Measurements from ENCODE around the gene CDC25C.
A peak's percentile ranks its signal among the peaks of the same experiment; 100 is the strongest.

The CDC25C gene

DNA sequence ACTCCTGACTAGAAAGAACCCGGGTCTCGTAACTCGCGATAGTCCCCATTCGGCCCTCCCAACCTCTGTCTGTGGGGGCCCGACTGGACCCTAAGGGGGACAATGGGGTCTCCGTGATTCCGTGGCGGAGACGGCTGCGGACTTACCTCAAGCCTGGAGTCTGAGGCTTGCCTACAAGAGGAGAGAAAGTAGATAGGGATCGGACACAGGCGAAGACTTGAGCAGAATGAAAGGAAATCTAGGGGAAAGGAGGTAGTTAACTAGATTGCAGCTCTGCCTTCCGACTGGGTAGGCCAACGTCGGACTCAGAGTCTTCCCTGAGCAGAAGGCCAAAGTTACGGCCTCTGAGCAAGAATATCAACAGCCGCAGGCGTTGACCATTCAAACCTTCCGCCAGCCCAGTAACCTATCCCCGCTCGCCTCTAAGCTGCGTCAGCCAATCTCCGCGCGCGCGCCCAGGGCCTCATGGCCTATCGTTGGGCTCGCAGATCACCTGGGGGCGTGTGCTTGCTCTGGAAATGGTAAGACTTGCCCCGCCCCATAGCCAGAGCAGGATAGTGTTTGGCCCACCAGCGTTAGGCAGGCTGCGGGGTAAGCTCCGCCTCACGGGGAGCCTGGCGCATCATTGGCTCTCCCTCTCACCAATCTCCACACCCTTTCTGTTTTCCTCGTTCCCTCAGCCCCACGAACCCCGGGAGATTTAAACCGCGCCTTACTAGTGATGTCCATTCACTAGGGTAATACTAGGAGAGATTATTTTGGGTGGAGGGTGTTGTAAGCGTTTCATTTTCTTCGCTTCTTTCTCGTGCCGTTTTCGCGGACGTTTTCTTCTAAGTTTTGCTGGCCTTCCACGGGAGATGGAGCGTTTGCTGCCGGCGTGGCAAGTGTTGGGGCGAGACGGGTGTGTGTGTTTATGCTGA lies at the start of gene CDC25C:
Gene CDC25C, minus strand, starts transcription at position 356 of the 920 bp plus-strand sequence. CDS start 624 bp downstream, outside the sequence.
- peak; percentile 99 for DNase-seq

DNA sequence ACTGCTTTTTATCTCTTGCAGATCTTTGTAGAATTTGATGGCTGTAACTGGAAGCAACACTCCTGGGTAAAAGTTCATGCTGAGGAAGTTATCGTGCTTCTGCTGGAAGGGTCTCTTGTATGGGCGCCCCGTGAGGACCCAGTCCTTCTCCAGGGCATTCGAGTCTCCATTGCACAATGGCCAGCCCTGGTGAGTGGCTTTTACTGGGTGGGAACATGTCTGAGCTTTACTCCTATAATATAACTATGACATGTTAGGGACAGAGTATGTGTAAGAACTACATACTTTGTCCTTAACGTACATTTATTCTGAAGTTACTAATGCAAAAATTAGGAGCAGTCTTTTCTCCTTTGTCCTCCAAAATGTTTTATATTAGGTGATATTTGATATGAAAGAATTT lies 41.0 kb upstream of the CDC25C start:
- DNase-seq = no peak

DNA sequence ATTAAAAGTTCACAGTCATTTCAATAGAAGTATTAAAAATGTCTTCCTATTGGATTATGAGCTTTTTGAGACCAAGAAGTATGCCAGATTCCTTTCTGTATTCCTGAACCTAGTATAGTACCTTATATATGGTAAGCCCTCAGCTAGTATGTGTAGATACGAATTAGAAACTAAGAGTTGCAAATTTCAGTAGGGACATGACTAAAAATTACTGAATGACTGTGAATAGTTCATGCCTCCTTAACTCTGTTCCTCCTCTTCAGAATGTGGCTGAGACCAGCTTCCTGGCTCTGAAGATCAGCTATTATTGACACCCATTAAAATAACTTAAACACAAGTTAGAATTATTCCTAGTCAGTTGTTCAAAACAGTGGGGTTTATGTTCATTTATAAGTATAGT lies 40.6 kb upstream of the CDC25C start:
- no peak for DNase-seq

DNA sequence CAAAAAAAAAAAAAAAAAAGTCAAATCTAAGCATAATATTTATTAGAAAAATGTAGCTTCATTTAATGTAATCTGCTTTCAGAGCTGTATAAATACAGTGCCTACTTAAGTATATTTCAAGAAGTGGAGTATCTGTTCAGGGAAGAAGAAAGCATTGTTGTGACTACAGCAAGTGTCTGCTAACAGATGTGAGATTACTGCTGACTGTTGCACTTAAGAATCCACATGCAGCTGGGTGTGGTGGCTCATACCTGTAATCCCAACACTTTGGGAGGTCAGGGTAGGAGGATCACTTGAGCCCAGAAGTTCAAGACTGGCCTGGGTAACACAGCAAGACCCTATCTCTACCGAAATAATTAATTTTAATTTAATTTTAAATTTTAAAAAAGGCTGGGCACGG lies 39.9 kb upstream of the CDC25C start:
- no peak for DNase-seq

DNA sequence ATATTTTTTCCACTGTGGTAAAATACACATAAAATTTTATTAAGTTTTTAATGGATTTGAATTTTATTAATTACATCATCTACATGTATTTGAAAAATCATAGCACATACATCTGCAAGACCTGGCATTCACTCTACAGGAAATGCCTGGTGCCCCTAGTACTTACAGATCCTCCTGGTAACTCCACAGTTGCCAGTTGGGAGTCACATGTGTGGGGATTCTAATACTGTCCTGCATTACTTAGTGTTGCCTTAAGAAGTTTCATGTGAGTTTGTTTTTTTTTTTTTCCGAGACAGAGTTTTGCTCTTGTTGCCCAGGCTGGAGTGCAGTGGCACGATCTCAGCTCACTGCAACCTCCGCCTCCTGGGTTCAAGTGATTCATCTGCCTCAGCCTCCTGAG lies 38.9 kb upstream of the CDC25C start:
- no peak for DNase-seq

DNA sequence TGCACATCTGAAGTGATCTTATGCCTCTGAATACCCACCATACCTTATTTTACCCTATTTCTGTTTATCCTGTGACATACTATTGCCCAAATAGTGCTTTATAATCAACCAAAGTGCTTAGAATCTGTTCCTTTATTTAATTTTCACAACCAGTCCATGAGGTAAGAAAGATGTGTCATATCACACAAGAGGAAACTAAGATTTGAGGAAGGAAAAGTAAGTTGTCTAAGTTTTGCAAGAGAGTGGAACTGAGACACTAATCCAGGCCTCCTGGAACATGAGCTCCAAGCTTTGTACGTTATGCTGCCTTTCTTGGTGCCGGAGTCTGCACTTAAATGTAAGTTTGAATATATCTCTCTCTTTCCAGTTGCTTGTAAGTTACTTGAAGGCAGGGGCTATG lies 38.1 kb upstream of the CDC25C start:
- no peak for DNase-seq

DNA sequence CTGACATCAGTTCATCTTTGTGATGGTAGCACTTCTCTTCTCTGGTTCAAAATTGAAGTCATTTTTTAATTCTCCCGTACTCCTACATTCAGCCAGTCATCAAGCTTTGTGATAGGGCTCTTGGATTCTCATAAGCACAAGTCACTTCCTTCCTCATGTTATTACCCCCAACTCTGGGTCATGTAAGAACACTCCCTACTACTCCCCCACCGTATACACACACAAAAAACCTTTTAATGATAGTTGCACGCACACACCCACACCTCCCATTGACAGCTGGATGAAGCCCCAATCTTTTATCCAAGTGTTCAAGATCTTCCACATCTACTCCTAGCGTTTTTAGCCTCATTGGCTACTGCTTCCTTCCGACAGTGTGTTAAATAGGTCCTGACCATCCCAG lies 37.7 kb upstream of the CDC25C start:
- DNase-seq = no peak

DNA sequence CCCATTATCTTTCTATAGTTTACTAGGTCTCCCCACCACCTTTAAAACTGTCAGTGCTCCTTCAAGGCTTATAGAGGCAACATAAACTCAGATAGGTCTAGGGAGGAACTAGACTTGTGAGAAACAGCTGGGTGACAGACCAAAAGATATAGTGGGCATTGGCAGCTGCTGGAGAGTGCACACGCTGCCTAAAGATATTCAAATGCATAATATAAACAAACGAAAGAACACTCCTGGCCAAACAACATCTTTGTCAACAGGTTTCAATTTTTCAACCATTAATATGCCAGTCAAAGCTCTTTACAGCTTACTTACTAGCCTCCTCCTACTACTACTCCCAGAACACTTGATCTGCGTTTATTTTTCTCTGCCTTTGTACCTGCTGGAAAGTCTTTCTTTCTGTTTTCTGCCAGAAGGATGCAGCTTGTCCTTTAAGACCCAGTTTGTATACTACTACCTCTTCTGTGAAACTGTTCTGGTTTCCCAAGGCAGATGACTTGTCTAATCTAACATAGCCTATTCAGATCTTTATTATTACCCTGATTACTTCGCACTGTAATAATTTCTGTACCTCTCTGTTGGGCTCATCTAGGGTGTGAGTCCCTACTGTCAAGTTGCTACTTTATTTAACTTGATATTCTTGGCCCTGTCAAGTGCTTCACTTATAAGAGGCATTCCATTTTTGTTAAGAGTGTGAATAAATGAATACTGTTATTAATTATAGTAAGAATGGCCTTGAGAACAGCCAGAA lies 35.2 kb upstream of the CDC25C start:
- no peak for DNase-seq

DNA sequence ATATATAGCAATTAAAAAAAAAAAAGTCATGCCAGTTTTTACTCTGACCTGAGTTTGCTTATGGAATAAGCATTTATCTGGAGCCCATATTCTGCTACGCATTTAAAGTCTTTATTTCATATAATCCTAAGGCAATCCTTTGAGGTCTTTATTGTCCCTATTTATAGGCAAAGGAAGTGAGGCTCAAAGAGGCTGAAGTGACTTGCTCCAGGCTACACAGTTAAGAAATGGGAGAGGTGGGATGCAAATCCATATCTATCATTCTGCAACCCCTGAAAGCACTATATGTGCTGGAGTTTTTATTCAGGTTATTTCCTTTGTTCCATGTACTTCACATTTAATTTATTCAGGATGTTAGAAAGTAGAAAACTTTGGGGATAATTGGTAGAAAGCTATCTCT lies 33.0 kb upstream of the CDC25C start:
- no peak for DNase-seq

DNA sequence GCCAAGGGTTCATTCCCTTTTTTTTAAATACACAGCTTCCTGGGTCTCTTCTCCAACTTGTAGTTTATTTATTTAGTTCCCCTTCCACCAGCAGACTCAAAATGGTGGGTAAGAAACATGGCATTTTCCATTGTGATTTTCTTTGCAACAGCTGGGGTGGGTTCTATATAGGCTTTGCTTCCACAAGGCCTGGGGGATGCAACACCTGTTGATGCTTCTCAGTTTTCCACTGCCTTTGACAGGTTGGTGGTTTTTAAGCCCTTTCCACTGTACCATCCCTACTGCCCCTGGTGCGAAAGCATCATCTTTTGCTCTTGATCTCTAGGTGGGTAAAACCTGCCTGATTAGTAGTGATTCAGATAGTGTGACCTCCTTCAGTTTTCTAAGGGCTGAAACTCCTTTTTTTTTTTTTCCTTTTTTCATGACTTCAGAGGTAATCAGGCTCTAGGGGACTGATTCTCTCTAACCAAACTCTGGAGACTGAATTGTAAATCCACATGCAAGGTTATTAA lies 29.4 kb upstream of the CDC25C start:
- no peak for DNase-seq

DNA sequence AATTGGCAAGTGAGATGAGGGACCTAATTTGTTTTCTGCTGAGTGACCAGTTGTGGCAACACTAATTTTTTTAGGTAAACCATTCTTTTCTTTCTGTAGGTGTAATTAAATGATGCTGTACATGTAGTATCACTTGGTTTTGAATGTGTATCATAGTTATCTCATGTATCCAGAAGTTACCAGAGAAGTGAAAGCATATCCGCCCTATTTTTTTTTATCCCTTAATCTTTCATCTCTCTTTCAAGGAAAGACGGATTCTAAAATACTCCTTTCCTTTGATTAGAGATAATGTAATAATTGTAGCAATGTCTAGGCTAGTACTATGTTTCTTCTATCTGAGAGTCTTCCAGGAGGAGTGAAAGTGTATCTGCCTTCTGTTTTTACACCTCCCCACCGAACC lies 28.0 kb upstream of the CDC25C start:
- DNase-seq = no peak

DNA sequence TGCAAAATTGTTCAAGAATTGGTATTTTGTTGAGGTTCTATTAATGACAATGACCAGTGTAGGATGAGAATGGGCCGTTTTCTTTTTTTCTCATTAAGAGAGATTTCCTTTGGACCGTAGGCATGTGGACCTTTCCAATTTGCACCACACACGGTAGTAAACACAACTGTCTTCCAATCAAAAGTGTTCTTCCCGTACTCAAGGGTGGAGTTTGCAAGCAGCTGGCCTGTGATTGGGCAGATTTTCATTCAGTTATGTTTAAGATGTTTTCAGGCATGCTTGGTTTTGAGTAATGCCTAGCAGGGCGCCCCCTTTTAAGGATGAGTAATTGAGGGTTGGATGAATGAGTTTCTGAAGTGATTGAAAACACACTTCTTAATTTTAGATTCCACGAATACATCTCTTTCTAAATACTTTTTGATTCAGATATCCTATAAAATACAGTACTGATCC lies 23.3 kb upstream of the CDC25C start:
- peak; percentile 40 for DNase-seq

DNA sequence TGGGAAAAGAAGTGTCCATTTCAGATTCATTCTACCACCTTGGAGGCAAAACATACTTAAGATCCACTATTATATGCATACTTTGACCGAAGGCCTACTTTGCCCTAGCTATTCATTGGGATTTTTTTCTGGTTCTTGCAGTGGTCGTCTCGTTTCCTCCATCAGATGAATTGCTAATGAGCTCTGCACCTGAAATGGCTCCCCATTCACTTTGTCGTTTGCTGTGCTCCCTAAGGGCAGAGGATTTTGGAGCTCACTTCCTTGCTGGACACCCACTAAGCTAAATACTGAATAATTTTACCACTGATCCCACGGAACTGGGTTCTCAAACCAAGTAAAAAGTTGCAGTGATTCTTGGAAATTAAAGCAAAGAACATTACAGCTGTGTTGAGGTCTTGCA lies 22.8 kb upstream of the CDC25C start:
- no peak for DNase-seq

DNA sequence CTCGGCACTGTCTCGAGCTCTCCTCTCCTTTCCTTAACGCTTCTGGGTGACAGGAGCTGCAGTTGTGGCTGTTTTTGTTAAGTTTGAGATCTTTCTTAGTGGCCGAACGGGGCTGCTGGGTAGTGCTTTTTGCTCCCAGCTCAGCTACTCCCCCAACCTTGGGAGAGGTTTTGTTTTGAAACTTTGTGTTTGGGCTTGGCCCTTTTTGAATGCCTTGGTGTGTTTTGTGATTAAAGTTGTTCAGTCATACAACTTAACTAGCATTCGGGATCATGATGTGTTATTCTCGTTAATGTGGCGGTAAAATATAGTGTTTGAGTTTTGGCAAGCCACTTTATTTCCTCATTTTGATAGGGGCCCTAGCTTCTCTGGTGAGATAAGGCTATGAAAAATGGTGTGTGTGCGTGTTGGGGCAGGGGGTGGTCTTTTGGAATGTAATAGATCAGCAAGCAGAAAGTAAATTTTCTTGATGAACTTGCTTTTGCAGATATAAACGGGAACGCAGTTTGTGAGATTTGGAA lies 22.0 kb upstream of the CDC25C start:
- no peak for DNase-seq

DNA sequence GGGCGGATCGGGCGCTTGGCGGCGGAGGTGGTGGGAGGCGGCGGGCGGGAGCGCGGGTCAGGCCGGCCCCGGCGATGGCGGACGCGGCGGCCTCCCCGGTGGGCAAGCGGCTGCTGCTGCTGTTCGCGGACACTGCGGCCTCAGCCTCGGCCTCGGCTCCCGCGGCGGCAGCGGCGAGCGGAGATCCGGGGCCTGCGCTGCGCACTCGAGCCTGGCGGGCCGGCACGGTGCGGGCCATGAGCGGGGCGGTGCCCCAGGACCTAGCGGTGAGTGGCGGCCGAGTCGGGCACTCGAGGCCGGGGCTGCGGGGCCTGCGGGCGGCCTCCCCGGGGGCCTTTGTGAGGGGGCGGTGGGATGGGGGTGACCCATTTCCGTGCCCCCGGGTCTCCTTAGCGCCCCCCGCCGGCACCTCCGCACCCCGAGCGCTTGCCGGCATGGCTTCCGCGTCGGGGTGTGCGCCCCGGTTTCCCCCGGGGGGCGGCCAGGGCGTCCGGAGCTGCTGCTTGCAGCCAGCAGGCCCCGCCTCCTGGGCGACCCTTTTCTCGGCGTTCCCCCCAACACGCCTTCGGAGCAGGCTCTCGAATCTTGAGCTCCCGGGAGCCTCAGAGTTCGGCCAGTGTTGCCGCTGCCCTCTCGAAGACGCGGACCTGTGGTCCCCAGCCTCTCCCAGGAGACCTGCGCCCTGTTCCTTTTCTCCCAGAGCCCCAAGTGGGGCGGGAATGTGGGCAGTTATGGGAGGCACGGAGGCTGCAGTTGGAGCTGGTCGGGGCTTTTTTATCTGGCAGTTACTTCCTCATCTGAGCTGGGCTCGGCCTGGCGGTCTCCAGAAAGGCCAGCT lies 21.3 kb upstream of the CDC25C start:
- peak; percentile 78 for DNase-seq

DNA sequence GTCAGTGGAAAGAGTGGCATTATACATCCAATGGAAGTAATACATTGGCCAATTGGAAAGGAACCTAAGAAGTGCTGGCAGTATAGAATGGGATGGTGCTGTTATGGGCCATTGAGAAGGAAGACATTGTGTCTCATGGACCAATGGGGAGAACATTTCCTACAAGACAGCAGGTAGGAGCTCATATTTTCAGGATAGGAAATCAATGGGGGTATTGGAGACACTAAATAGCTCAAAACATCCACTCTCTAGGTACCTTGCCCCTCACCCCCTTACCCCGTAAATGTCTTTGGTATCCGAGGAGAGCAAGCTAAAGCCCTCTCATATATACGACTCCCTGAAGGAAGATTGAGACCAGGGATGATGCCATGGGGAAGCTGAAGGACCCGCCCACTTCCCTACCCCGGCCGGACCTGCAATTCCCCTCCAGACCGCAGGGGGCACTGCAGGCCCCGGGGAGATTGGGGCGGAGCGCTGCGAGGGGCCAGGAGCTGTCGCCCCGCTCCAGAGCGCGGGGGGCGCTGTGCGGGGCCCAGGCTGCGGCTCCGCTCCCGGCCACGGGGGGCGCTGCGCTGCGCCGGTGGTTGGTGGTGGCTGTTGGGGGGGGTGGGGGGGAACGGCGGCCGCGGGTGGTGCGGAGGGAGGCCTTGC lies 20.6 kb upstream of the CDC25C start, which contains the start of gene KDM3B:
Gene KDM3B, plus strand, starts transcription at position 615 of the 651 bp plus-strand sequence. CDS start 111 bp downstream, outside the sequence.
- DNase-seq = peak; percentile 92

DNA sequence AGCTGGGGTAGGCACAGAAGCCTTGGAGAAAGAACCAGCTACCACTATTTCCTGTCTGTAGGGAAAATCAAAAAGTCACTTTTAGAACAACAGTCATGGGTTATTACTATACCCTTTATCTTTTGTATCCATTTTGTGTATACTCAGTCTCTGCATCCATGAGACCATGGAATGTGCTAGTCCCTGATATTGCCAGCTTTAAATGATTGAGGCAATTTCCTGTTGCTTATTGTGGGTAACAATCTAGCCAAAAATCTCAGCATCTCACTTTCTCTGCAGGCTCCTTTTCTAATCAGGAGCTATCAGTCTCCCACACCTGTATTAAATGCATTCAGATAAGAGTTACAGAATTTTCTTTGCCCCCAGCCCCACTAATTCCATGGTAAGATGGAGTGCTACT lies 19.9 kb upstream of the CDC25C start:
- DNase-seq = no peak

DNA sequence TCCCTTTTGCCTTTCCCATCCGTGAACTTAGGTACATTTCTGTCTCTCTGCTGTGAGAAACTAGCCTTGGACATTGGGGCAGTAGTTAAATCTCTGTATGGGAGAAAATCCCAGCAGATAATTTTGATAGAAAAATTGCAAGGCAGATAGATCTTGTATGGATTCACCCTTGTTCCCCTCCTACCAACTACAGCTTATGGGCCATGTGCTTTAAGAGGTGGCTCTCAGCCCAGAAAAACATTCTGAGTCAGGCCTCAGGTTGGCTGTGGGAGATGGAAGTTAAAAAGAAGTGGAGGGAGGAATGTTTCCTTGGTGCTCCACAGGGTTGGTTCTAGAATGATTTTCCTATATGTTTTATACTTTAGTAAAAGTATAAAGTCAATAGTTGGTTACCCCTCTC lies 19.5 kb upstream of the CDC25C start:
- no peak for DNase-seq

DNA sequence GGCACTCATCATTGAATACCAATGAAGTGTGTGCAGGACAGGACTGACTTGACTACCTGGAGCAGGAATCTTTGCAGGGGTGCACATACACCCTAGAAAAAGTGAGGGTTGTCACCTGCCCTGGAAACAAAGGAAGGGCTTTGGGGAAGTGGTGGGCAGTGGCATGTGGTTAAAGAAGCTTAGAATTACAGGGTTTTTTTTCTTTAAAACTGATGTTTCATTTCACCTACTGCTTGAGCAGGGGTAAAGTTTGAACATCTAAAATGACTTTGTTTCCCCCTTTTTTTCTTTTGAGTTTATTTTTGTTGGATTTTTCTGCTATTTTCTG lies 18.9 kb upstream of the CDC25C start:
- DNase-seq = no peak

DNA sequence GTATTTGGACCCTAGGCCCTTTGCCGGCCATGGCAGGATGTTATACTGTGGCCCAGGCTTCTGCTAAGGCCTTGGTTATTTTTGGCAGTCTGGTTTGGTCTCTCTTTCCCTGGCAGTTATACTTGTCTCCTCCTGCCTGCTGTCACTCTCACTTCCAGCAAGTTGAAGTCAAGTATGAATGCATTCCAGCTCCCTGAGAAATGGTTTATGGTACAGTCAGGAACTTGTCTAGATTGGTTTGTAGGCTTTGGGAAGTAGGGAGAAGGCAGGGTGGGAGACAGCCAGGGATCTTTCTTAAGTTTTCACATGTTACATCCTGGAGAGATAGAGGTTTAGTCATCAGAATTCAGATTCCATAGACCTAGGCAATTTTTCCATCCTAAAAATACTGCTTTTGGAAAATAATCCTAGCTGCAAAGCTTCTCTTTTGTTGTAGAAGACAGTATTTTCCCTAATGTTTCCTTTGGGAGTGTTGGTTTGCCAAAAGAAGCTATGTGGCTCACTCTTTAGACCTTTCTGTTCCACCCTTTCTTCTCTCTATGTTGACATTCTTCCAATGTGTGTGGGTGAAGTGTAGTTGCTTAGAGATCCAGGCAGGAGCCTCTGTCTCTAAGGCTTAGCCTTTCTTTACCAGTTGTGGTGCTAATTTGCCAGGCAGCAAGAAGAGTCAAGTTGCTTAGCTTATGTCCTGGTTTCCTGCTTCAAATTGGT lies 18.4 kb upstream of the CDC25C start:
- no peak for DNase-seq

DNA sequence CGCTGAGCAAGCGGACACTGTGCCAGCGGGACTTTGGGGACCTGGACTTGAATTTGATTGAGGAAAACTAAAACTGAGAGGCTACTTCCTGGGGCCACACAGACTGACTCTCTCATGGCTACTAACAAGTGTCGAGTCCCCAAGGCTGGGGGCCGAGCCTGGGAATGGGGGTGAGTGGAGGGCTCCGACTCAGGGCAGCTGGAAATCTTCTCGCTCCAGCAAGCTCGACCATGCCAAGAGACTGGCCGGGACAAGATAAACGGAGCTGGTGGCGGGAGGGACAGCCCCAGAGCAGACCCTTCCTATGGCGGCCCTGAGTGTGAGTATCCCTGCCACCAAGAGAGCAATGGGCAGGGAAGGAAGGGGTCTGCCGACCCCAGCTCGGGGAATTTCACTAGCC lies 15.3 kb upstream of the CDC25C start:
- DNase-seq = no peak

Measured in right hindlimb (tissue), 1 donor.